ENCODE measurements around the gene HSD11B1L.

DNA sequence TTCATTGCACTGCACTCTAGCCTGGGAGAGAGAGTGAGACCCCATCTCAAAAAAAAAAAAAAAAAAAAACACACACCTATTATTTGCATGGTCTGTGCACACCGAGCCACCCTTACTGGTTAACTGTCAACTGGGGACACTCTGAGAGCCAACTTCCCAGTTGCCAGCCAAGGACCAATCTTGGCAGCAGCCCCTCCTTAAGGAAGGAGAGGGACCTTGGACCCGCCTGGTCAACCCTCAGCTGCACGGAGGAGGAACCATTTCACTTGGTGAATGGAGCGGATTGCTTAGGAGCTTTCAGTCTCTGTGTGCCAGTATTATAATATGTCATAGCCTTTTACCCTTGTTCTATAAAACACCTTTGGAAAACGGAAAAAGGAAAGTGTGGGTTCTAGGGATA, 25.4 kb upstream of the HSD11B1L start:
- TF ChIP-seq, protein P1, sequence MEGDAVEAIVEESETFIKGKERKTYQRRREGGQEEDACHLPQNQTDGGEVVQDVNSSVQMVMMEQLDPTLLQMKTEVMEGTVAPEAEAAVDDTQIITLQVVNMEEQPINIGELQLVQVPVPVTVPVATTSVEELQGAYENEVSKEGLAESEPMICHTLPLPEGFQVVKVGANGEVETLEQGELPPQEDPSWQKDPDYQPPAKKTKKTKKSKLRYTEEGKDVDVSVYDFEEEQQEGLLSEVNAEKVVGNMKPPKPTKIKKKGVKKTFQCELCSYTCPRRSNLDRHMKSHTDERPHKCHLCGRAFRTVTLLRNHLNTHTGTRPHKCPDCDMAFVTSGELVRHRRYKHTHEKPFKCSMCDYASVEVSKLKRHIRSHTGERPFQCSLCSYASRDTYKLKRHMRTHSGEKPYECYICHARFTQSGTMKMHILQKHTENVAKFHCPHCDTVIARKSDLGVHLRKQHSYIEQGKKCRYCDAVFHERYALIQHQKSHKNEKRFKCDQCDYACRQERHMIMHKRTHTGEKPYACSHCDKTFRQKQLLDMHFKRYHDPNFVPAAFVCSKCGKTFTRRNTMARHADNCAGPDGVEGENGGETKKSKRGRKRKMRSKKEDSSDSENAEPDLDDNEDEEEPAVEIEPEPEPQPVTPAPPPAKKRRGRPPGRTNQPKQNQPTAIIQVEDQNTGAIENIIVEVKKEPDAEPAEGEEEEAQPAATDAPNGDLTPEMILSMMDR (IDR thresholded peaks at IDR 0.05): no peak
- no peak for TF ChIP-seq EZH2 (IDR thresholded peaks at IDR 0.05; ENCODE audit: borderline replicate concordance, insufficient read depth, low read depth, low read length, poor library complexity, severe bottlenecking)
